AG20443 (cell line): Measurements from ENCODE around the gene COMTD1.
A peak's percentile ranks its signal among the peaks of the same experiment; 100 is the strongest.
"Not testable (repeated sequence)": the region's sequence is repeated elsewhere in the genome, so short reads cannot be mapped to it uniquely, and the experiment has no call there.

Experiments
- DNase-seq: peaks from one replicate; pipeline ENCODE4 v3.0.0; 2012; ENCODE audit warnings: low spot score, mixed read lengths

COMTD1 gene

DNA sequence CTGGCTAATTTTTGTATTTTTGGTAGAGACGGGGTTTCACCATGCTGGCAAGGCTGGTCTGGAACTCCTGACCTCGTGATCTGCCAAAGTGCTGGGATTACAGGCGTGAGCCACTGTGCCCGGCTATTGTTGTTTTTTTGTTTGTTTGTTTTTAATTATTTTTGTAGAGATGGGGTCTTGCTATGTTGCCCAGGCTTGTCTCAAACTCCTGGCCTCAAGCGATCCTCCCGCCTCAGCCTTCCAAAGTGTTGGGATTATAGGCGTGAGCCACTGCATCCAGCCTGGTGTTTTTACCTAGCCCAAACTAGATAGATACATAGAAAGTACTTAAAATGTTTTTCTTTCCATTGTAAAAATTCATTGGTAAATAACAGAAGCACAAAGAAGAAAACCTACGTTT lies 14.3 kb downstream of the COMTD1 start:
- DNase-seq, result not testable (repeated sequence)

GRCh38 chr10:75220274-75220673 lies 15.5 kb downstream of the COMTD1 start:
- DNase-seq, result no peak

DNA sequence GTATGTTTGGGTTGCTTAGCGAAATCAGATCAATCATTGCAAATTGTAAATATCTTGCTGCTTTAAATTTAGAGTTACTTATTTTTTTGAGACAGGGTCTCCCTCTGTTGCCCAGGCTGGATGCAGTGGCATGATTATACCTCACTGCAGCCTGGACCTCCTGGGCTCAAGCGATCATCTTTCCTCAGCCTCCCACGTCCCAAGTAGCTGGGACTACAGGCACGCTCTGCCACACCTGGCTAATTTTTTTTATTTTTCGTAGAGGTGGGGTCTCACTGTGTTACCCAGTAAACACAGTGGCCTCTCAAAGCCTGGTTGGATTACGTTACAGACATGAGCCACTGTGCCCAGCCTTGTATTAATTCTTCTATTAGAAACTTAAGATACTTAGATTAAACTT lies 23.4 kb downstream of the COMTD1 start:
- DNase-seq, result no peak

DNA sequence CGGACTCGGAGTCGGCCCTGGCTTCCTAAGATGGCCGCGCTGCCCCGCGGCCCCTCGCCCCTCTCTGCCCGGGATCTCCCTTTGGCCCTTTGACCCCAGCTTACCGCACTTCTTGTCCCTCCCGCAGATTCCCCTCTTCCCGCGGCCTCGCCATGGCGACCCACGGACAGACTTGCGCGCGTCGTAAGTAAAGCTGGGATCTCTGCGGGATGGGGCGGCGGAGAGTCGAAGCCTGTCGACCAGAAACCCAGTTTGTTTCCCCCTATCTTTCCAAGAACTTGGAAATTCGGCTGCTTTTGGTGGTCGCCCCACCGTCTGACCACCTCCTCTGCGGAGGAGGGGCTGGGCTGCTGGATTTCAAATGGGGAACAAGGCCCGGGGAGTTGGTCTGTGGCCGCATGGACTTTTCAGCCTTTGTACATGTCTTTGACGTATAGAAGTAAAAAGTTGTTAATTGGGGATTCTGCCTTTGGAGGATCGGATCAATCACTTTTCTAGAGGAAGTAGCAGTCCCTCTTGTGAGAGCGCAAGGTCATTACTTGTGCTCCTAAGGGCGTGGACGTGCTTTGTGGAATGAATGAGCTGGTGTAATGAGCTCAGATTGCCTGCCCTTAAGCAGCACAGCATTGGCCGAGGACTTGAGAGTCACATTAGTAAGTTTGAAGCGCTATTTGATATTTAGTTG lies 24.6 kb downstream of the COMTD1 start:
- peak; percentile 68 for DNase-seq

GRCh38 chr10:75210282-75211006 lies 25.3 kb downstream of the COMTD1 start, which contains the start of gene VDAC2:
VDAC2 (plus strand) TSS chr10:75210796; CDS start chr10:75211159, 363 bp downstream.
- peak; percentile 97 for DNase-seq

GRCh38 chr10:75209921-75210281 lies 25.9 kb downstream of the COMTD1 start:
- peak; percentile 85 for DNase-seq

- DNase-seq, result no peak
Measured at GRCh38 chr10:75209086-75209920, 26.5 kb downstream of the COMTD1 start.

DNA sequence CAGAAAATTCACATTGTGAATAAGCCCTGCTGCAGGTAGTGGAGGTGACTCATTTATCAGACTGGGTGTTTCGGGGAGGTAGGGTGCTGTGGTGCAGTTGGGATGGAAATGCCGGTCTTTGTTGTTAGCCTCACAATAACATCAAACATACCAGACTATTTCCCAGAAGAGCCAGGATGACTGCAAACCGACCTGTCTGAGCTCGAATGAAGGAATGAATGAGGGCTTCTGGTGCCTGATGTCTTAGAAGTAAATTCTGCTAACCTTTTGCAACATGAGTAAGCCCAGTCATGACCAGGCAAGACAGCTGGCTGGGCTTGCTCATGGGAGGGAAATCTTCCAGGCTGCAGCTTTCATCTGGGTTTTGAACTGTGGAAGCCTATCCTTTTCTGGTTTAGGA lies 27.6 kb downstream of the COMTD1 start:
- DNase-seq, result peak; percentile 59

- DNase-seq, result no peak
Measured at GRCh38 chr10:75207857-75208144, 28.0 kb downstream of the COMTD1 start.

- no peak for DNase-seq
Measured at GRCh38 chr10:75207079-75207856, 28.5 kb downstream of the COMTD1 start.

GRCh38 chr10:75206638-75207037 lies 29.1 kb downstream of the COMTD1 start:
- DNase-seq, result not testable (repeated sequence)

DNA sequence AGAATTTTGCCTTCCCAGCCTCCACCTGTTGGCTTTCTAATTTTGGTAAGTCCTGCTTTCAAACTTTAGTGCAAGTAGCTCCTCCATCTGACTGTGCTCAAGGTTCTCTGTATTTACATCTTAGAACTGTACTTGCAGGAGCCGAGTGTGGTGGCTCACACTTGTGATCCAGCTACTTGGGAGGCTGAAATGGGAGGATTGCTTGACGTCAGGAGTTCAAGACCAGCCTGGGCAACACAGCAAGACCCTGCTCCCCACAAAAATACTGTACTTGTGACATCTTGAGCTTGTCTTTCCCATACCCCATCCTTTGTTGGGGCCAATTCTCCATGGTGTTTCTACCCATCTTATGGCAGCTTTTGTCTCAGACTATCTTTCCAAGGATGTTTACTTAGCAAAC lies 29.8 kb downstream of the COMTD1 start:
- DNase-seq, result no peak

DNA sequence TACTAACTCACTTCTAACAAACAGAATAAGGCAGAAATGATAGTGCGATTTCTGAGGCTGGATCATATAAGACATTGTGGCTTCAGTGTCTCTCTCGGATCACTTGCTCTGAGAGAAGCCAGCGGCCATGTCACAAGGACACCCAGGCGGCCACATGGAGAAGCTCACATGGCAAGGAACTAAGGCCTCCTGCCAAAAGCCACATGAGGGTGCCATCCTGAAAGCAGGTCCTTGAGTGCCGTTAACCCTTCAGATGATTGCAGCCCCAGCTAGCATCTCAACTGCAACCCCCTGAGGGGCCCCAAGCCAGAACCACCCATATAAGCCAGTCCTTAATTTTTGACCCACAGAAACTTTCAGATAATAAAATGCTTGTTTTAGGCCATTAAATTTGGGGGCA lies 32.0 kb downstream of the COMTD1 start:
- no peak for DNase-seq

GRCh38 chr10:75203046-75203620 lies 32.6 kb downstream of the COMTD1 start:
- not testable (repeated sequence) for DNase-seq

DNA sequence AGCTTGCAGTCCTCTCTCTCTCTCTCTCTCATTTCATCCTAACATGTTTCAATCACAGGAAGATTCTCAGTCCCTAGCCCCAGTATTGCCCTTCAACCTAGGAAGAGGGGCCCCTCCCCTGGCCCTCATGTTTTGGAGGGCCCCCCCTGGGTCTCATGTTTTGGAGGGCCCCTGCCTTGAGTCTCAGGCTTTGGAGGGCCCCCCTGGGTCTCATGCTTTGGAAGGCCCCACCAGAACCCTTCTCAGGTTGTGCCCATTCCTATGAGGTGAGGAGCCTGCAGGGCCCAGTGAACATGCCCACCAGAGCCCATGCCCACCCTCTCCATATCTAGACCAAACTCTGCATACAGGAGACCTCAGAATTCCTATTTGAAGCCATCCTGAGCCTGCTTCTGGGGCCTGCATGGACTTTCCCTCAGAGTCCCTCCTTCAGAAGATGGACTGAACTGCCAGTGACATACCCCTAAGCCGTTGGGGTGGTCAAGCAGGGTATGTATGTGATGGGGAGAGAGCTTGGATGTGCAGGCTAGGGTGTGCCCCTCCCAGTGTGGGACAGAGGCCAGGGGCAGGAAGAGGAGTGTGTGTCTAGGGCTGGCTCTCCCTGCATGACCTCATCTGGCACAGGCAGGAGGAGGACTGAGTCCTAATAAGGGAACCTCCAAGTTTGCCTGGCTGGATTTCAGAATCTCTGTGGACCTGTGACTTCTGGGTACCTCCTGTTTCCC lies 33.3 kb downstream of the COMTD1 start:
- DNase-seq, result peak; percentile 94

GRCh38 chr10:75201793-75202307 lies 33.9 kb downstream of the COMTD1 start:
- DNase-seq, result no peak

DNA sequence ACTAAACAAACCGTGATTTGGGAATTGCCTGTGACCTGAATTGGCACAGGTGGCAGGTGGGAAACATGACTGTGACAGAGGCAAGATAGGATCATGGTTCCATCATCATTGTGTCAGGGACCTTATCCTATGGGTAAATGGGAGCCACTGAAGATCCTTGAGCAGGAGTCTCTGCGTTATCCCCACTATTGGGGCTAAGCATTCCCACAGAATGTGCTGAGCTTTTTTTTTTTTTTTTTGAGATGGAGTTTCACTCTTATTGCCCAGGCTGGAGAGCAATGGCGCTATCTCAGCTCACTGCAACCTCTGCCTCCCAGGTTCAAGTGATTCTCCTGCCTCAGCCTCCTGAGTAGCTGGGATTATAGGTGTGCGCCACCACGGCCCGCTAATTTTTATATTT lies 35.8 kb downstream of the COMTD1 start:
- not testable (repeated sequence) for DNase-seq

GRCh38 chr10:75197906-75198305 lies 37.9 kb downstream of the COMTD1 start:
- no peak for DNase-seq

- no peak for DNase-seq
Measured at GRCh38 chr10:75197066-75197465, 38.7 kb downstream of the COMTD1 start.

- DNase-seq, result peak; percentile 47
Measured at GRCh38 chr10:75195035-75195763, 40.6 kb downstream of the COMTD1 start.
